NCI-H1694 treated with DMSO at 0.1 percent for 48 hours (cell line): ENCODE results near the gene RAB43.
A peak's percentile ranks its signal among the peaks of the same experiment; 100 is the strongest.

Experiments used
- DNase-seq: peaks from one replicate; lab custom pipeline; 2025; lab: John Stamatoyannopoulos, UW

RAB43 gene

GRCh38 chr3:129061023-129061887, 60.3 kb downstream of the RAB43 start:
- DNase-seq, result no peak

- no peak for DNase-seq
These were observed 61.2 kb downstream of the RAB43 start, which contains the start of gene GP9 for GRCh38 chr3:129060276-129061022. Gene GP9 (plus strand): TSS chr3:129060779. CDS start chr3:129061740, 961 bp downstream.

GRCh38 chr3:129059311-129059958, 62.2 kb downstream of the RAB43 start:
- no peak for DNase-seq

GRCh38 chr3:129058441-129059200, 63.0 kb downstream of the RAB43 start:
- DNase-seq, result peak; percentile 90

GRCh38 chr3:129057249-129057648, 64.4 kb downstream of the RAB43 start:
- no peak for DNase-seq

- no peak for DNase-seq
These were observed 65.0 kb downstream of the RAB43 start for GRCh38 chr3:129056451-129057173.

GRCh38 chr3:129054605-129055104, 66.9 kb downstream of the RAB43 start:
- no peak for DNase-seq

GRCh38 chr3:129052675-129053074, 68.9 kb downstream of the RAB43 start:
- peak; percentile 21 for DNase-seq

- no peak for DNase-seq
These were observed 69.7 kb downstream of the RAB43 start for GRCh38 chr3:129051871-129052340.

GRCh38 chr3:129050556-129051295, 70.9 kb downstream of the RAB43 start:
- DNase-seq, result no peak

GRCh38 chr3:129047553-129047839, 74.1 kb downstream of the RAB43 start:
- no peak for DNase-seq

GRCh38 chr3:129046732-129047552, 74.7 kb downstream of the RAB43 start:
- no peak for DNase-seq

- no peak for DNase-seq
These were observed 75.4 kb downstream of the RAB43 start for GRCh38 chr3:129046037-129046731.

- DNase-seq, result no peak
These were observed 75.9 kb downstream of the RAB43 start for GRCh38 chr3:129045675-129046036.

GRCh38 chr3:129040579-129041300, 80.9 kb downstream of the RAB43 start:
- DNase-seq, result no peak

- no peak for DNase-seq
These were observed 81.6 kb downstream of the RAB43 start for GRCh38 chr3:129040039-129040336.

GRCh38 chr3:129039271-129040038, 82.1 kb downstream of the RAB43 start:
- peak; percentile 74 for DNase-seq
